ENCODE results near the gene CLPTM1L. TPM values are rescaled to one million over a fixed set of nuclear protein-coding genes. Genes with fewer than 3 reads are reported as not detected.

CLPTM1L gene
- total RNA-seq, 1 donor from 2014 or later: 131 TPM

DNA sequence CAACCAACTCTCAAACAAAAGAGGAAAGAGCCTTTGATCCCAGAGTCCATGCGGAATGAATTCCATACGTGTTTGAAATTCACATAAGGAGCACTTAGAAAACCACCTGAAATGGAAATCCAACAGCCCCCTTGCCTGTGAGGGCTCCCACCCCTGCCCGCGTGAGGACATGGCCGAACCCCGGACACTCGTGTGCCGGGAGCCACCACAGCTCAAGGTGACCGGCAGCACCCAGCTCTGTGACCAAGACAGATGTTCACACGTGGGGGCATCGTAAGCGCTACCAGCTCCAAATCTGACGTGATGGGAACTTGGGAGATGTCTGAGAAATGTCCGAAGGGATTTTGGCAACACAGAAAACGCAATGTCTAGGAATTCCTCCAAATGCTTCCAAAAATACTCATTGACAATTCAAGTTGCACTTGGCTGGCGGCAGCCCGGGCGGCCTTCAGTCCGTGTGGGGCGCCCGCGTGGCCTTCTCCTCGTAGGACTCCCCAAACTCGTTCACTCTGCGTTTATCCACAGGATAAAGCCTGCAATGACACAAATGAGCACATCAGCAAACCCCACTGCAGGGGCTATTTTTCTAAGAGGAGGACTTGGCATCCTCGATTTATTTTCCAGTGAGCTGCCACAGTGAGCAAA lies 26.9 kb downstream of the CLPTM1L start:
- Histone ChIP-seq H4K20me1 (ENCODE audit: insufficient read depth, low read length) (no peaks in the 10 kb centered on the region), H3K79me2 (ENCODE audit: insufficient read depth, low read length) (no peaks in the 10 kb centered on the region), H3K9me3 (ENCODE audit: insufficient read depth, low read depth, low read length) (no peaks in the 10 kb centered on the region), H3K4me1 (ENCODE audit: insufficient read depth, low read length) (peaks cover 3% of the 10 kb centered on the region), H3K27me3 (ENCODE audit: insufficient read depth, low read length) (no peaks in the 10 kb centered on the region), H3K9ac (ENCODE audit: low read length) (no peak overlapping the region), H3K27ac (ENCODE audit: low read depth, low read length) (no peak overlapping the region), H3K4me2 (ENCODE audit: low read length) (no peak overlapping the region), H3K4me3 (ENCODE audit: insufficient read depth, low read depth, low read length) (no peak overlapping the region), H2AFZ (ENCODE audit: low read depth, low read length) (no peak overlapping the region), H3K36me3 (ENCODE audit: insufficient read depth, low read length) (peaks cover 11% of the 10 kb centered on the region)
- peaks cover under 1% of the 10 kb centered on the region for H3K27me3 Mint-ChIP-seq (ENCODE audit: low read depth, unreplicated experiment)
- FAIRE-seq: no peak
- TF ChIP-seq, protein P1, sequence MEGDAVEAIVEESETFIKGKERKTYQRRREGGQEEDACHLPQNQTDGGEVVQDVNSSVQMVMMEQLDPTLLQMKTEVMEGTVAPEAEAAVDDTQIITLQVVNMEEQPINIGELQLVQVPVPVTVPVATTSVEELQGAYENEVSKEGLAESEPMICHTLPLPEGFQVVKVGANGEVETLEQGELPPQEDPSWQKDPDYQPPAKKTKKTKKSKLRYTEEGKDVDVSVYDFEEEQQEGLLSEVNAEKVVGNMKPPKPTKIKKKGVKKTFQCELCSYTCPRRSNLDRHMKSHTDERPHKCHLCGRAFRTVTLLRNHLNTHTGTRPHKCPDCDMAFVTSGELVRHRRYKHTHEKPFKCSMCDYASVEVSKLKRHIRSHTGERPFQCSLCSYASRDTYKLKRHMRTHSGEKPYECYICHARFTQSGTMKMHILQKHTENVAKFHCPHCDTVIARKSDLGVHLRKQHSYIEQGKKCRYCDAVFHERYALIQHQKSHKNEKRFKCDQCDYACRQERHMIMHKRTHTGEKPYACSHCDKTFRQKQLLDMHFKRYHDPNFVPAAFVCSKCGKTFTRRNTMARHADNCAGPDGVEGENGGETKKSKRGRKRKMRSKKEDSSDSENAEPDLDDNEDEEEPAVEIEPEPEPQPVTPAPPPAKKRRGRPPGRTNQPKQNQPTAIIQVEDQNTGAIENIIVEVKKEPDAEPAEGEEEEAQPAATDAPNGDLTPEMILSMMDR (IDR thresholded peaks at IDR 0.05; ENCODE audit: insufficient read depth, low read depth, low read length): no peak
- no peak for TF ChIP-seq EZH2 (IDR thresholded peaks at IDR 0.05; ENCODE audit: insufficient read depth, low read length)
- no peak for DNase-seq (ENCODE audit: low read depth)
- peaks cover 28% of the 10 kb centered on the region for H3K36me3 Mint-ChIP-seq (ENCODE audit: low read depth, unreplicated experiment)
- H3K9me3 Mint-ChIP-seq (ENCODE audit: unreplicated experiment): peaks cover 2% of the 10 kb centered on the region
- no peak overlapping the region for H3K27ac Mint-ChIP-seq (ENCODE audit: unreplicated experiment)
- H3K4me3 Mint-ChIP-seq (ENCODE audit: unreplicated experiment): no peak overlapping the region
- H3K4me1 Mint-ChIP-seq (ENCODE audit: low read depth, unreplicated experiment): peaks cover 2% of the 10 kb centered on the region

GRCh38 chr5:1316588-1317340 lies 28.1 kb downstream of the CLPTM1L start:
- Histone ChIP-seq H3K9me3 (ENCODE audit: insufficient read depth, low read depth, low read length) (no peaks in the 10 kb centered on the region), H3K4me2 (ENCODE audit: low read length) (no peak overlapping the region), H3K27me3 (ENCODE audit: insufficient read depth, low read length) (no peaks in the 10 kb centered on the region), H3K79me2 (ENCODE audit: insufficient read depth, low read length) (no peaks in the 10 kb centered on the region), H2AFZ (ENCODE audit: low read depth, low read length) (no peak overlapping the region), H3K4me1 (ENCODE audit: insufficient read depth, low read length) (peaks cover 3% of the 10 kb centered on the region), H4K20me1 (ENCODE audit: insufficient read depth, low read length) (no peaks in the 10 kb centered on the region), H3K4me3 (ENCODE audit: insufficient read depth, low read depth, low read length) (no peak overlapping the region), H3K36me3 (ENCODE audit: insufficient read depth, low read length) (peaks cover 9% of the 10 kb centered on the region), H3K27ac (ENCODE audit: low read depth, low read length) (no peak overlapping the region), H3K9ac (ENCODE audit: low read length) (no peak overlapping the region)
- FAIRE-seq (no peak), DNase-seq (ENCODE audit: low read depth) (no peak)
- H3K4me3 Mint-ChIP-seq (ENCODE audit: unreplicated experiment): no peak overlapping the region
- H3K27ac Mint-ChIP-seq (ENCODE audit: unreplicated experiment): no peak overlapping the region
- H3K4me1 Mint-ChIP-seq (ENCODE audit: low read depth, unreplicated experiment): peaks cover 2% of the 10 kb centered on the region
- peaks cover 24% of the 10 kb centered on the region for H3K36me3 Mint-ChIP-seq (ENCODE audit: low read depth, unreplicated experiment)
- no peak for TF ChIP-seq EZH2 (IDR thresholded peaks at IDR 0.05; ENCODE audit: insufficient read depth, low read length)
- TF ChIP-seq, protein P1 (IDR thresholded peaks at IDR 0.05; ENCODE audit: insufficient read depth, low read depth, low read length): no peak
- H3K27me3 Mint-ChIP-seq (ENCODE audit: low read depth, unreplicated experiment): peaks cover 3% of the 10 kb centered on the region
- peaks cover 6% of the 10 kb centered on the region for H3K9me3 Mint-ChIP-seq (ENCODE audit: unreplicated experiment)

All from astrocyte (in vitro differentiated cells and primary cell).